CD1c-positive myeloid dendritic cell (primary cell): ENCODE data around the gene DSCAML1.
"Not testable (repeated sequence)": the region's sequence is repeated elsewhere in the genome, so short reads cannot be mapped to it uniquely, and the experiment has no call there.

ENCODE experiments used
- DNase-seq: peaks from one replicate; pipeline ENCODE4 v3.0.0-alpha.2; 2016; ENCODE audit errors: extremely low spot score

The DSCAML1 gene

GRCh38 chr11:117794135-117794534 is 2.9 kb downstream of the DSCAML1 start:
- DNase-seq = no peak

GRCh38 chr11:117793583-117793982 is 3.4 kb downstream of the DSCAML1 start:
- DNase-seq = no peak

- no peak for DNase-seq
Observed at GRCh38 chr11:117792992-117793391, 4.0 kb downstream of the DSCAML1 start.

GRCh38 chr11:117792241-117792640 is 4.8 kb downstream of the DSCAML1 start:
- no peak for DNase-seq

GRCh38 chr11:117790279-117790678 is 6.7 kb downstream of the DSCAML1 start:
- no peak for DNase-seq

GRCh38 chr11:117789241-117789640 is 7.8 kb downstream of the DSCAML1 start:
- no peak for DNase-seq

GRCh38 chr11:117786135-117786870 is 10.7 kb downstream of the DSCAML1 start:
- DNase-seq = no peak

GRCh38 chr11:117782101-117782500 is 14.9 kb downstream of the DSCAML1 start:
- DNase-seq = no peak

GRCh38 chr11:117781627-117782026 is 15.4 kb downstream of the DSCAML1 start:
- no peak for DNase-seq

- DNase-seq = no peak
Observed at GRCh38 chr11:117780456-117780855, 16.6 kb downstream of the DSCAML1 start.

GRCh38 chr11:117774553-117774952 is 22.5 kb downstream of the DSCAML1 start:
- no peak for DNase-seq

GRCh38 chr11:117772360-117772759 is 24.7 kb downstream of the DSCAML1 start:
- DNase-seq = no peak

- no peak for DNase-seq
Observed at GRCh38 chr11:117771841-117772240, 25.2 kb downstream of the DSCAML1 start.

- DNase-seq = no peak
Observed at GRCh38 chr11:117771197-117771596, 25.8 kb downstream of the DSCAML1 start.

GRCh38 chr11:117770061-117770460 is 27.0 kb downstream of the DSCAML1 start:
- DNase-seq = no peak

GRCh38 chr11:117769533-117769932 is 27.5 kb downstream of the DSCAML1 start:
- DNase-seq = no peak

GRCh38 chr11:117768506-117768905 is 28.5 kb downstream of the DSCAML1 start:
- DNase-seq = no peak

GRCh38 chr11:117767071-117767470 is 29.9 kb downstream of the DSCAML1 start:
- no peak for DNase-seq

GRCh38 chr11:117766576-117766975 is 30.4 kb downstream of the DSCAML1 start:
- DNase-seq = no peak

- DNase-seq = no peak
Observed at GRCh38 chr11:117766026-117766425, 31.0 kb downstream of the DSCAML1 start.

GRCh38 chr11:117765068-117765467 is 31.9 kb downstream of the DSCAML1 start:
- DNase-seq = no peak

- not testable (repeated sequence) for DNase-seq
Observed at GRCh38 chr11:117763465-117763864, 33.6 kb downstream of the DSCAML1 start.

- DNase-seq = no peak
Observed at GRCh38 chr11:117761993-117762392, 35.0 kb downstream of the DSCAML1 start.

- no peak for DNase-seq
Observed at GRCh38 chr11:117759305-117759704, 37.7 kb downstream of the DSCAML1 start.
